GM19351 (cell line): ENCODE measurements around the gene INCENP.

Experiments used
- ATAC-seq: cut with Tn5 transposase; IDR thresholded peaks from one replicate; pipeline ENCODE4 v1.9.1; 2021; ENCODE audit warnings: mild to moderate bottlenecking, moderate library complexity; ENCODE audit not compliant: unreplicated experiment

The INCENP gene

DNA sequence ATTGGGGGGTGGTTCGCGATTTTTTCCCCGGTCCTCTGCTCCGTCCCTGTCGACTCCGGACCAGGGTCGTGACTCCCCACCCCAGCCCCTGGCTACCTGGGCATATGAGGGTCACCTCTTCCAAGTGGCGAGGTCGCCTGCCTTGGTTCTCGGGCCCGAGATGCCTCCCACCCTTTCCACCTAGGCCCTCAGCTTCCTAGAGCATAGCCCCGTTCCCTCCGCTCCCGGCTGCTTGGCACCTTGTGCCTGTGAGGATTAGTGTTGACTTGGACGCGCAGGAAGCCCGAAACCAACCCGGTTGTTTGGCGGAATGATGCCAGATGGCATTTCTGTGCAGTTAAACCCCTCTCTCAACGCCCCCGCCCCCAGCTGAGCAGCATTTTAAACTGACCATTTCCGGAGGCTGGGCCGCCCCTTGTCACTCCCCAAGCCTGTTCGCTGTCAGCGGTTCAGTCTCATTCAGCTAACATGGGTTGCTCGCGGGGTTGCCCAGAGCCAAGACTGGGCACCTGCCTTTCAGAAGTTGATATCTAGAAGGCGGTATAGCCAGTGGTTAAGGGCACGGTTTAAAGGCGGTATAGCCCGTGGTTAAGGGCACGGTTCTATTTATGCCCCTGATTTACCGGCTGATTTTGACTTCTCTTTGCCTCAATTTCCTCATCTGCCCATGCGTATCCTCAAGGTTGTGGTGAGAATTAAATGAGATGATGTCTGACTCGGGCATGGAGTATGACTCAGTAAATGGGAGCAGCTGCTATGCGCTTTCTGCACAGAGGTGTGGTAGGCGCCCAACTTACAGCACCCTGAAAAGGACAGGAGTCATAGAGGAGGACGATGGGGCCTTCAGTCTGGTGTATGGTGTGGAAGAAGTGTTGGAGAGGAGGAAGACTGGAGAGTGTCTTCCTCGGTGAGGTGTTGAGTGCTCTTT is 639 bp downstream of the INCENP start:
- no peak for ATAC-seq

DNA sequence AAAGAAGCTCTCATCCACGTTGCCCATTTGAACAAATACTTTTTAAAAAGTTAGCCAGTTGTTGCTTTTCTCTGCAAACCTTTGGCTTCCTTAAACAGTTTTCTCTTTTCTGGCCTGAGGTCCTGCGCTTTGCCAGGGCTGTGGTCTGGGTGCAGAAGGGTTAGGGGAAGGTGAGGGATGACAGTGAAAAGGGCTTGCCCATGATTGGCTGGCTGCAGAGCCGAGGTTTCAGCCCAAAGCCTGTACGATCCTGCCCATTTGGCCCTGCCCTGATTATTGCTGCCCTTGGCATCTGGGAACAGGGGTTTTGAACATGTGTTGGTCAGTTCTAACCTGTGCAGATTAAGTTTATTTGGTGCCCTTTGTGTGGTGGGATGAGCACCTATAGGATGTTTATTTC is 1.5 kb downstream of the INCENP start:
- no peak for ATAC-seq

DNA sequence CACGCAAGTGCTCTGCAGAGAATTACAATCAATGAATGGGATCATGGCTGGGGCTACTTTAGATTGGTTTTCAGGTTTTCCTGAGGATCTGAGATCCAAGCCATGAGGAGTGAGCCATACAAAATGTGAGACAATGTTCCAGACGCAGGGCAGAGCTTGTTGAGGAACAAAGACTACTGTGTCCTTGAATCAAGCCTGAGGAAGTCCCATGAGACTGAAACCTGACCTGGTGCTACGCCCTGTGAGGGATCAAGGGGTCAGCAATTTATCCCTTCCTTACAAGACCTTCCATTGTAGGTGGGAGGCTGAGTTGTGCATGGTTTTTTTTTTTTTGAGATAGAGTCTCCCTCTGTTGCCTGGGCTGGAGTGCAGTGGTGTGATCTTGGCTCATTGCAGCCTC is 2.1 kb downstream of the INCENP start:
- ATAC-seq, result no peak

DNA sequence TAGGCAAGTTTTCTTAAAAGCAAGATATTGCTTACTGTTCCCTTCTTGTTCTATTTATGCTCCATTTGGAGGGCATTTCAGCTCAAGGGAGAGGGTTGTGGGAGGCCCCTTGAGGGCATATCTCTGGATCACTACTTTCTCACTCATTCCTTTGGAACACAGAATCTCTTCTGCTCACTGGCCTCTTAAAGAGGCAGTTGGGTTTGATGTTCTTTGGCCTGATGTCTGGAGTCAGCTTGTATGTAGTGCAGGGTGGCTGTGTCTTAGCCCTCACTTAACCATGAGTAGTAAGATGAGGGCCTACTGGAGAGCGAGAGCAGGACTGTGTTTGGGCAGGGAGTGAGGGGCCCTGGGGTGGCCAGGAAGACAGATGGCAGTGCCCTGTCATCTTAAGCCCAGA is 3.6 kb downstream of the INCENP start:
- ATAC-seq, result no peak

DNA sequence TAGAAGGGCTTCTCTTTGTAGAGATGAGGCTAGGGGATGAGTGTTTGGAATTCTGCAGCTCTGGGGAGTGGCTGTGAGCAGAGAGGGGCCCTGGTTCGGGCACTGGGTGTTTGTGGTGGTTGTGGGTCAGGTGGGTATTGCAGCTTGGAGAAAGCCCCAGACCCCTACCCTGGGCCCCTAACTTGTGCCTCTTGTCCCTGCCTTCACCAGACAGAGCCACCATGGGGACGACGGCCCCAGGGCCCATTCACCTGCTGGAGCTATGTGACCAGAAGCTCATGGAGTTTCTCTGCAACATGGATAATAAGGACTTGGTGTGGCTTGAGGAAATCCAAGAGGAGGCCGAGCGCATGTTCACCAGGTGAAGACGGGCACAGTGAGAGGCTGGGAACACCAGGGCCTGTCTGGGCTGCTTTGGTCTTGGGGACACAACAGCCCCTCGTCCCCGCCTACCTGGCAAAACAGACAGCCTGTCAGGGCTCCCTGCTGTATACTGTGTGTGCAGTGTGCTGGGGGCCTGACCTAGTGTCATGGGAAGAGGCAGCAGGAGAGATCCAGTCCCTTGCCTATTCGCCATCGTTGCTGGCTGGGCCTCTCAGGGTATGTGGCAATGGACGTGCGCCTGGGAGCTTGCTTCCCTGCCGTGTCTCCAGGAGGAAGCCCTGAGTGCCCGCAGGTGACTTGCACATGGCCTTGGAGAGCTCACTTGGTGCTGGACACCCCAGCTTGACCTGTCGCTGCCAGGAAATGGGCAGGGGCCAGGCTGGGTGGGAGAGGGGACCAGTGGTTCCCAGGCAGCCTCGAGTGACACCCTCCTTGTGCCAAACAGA is 4.3 kb downstream of the INCENP start:
- ATAC-seq, result no peak

DNA sequence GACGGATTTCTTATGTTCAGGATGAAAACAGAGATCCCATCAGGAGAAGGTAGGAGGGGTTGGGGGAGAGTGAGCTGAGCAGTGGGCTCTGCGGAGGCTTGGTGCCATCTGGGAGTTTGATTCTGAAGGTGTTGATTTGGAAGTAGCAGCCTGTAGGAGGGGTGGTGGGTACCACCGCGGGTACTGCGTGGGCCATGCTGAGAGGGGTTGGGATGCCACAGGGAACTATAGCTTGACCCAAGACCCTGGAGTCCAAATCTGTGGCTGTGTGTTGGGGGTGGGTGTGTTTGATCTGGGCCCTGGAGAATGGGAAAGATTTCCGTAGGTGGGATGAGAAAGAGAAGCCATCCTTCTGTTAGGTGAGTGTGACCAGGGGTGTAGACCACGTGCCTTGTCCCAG is 5.0 kb downstream of the INCENP start:
- no peak for ATAC-seq

DNA sequence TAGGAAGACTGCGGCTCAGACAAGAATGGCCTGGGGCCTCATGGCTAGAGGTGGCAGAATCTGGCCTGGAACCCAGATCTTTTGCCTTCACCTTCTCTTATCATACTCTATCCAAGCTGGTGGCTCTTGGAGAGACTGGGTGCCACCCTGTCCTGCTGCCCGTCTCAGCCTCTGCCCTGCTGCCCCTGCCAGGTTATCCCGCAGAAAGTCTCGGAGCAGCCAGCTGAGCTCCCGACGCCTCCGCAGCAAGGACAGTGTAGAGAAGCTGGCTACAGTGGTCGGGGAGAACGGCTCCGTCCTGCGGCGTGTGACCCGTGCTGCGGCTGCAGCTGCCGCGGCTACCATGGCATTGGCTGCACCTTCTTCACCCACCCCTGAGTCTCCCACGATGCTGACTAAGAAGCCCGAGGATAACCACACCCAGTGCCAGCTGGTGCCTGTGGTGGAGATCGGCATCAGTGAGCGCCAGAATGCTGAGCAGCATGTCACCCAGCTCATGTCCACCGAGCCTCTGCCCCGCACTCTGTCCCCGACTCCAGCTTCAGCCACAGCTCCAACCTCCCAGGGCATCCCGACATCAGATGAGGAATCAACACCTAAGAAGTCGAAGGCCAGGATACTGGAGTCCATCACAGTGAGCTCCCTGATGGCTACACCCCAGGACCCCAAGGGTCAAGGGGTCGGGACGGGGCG is 5.9 kb downstream of the INCENP start:
- no peak for ATAC-seq

DNA sequence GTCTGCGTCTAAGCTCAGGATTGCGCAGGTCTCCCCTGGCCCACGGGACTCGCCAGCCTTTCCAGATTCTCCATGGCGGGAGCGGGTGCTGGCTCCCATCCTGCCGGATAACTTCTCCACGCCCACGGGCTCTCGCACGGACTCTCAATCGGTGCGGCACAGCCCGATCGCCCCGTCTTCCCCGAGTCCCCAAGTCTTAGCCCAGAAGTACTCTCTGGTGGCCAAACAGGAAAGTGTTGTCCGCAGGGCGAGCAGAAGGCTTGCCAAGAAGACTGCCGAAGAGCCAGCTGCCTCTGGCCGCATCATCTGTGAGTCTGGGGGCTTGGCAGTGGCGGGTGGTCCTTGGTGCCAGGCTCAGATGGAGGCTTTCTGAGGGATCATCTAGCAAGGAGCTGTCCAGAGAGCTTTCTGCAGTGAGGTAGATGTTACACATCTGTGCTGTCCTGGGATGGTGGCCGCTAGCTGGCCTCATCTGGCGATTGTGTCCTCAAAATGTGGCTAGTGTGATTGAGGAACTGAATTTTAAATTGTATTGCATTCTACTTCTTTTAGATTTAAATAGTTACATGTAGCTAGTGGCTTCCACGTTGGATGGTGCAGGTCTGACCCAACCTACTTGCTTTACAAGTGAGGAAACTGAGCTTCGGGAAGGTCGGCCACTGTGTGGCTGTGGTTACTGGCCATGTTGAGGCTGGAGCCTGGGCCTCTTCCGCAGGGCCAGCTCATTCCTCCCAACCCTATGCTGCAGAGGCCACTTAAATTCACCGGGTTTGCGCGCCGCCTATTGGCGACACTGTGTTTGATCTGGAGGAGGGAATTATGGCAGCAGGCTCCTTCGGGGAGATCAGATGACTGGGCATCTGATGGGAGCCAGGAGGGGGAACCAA is 6.7 kb downstream of the INCENP start:
- ATAC-seq, result no peak

DNA sequence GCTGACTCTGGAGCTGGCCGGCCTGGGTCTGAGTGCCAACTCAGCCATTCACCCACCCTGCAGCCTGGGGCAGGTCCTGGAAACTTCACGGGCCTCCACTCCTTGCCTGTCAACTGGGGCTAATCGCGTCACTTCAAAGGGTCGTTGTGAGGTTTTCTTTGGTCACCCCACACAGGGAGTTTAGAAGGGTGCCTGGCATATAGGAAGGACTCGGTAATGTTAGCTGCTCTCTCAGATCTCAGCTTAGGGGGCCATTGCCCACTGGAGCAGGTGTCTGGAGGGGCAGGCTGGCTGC is 7.3 kb downstream of the INCENP start:
- ATAC-seq, result no peak

DNA sequence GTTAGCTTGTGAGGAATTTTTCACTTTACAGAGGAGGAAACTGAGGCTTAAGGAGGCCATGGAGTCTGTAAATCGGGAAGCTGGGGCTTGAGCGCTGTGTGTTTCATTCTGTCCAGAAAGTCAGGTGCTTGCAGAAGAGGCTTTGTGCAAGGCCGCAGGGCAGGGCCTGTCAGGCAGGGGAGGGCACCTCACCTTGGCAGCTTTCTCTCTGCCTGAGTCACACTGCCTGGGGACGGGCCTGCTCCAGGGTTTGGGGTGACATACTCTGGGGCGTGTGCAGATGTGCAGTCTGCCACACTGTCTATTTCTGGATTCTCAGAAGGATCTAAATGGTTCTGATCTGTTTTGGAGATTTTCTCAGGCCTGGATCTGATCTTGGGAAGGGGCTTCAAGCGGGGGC is 8.4 kb downstream of the INCENP start:
- ATAC-seq, result no peak

DNA sequence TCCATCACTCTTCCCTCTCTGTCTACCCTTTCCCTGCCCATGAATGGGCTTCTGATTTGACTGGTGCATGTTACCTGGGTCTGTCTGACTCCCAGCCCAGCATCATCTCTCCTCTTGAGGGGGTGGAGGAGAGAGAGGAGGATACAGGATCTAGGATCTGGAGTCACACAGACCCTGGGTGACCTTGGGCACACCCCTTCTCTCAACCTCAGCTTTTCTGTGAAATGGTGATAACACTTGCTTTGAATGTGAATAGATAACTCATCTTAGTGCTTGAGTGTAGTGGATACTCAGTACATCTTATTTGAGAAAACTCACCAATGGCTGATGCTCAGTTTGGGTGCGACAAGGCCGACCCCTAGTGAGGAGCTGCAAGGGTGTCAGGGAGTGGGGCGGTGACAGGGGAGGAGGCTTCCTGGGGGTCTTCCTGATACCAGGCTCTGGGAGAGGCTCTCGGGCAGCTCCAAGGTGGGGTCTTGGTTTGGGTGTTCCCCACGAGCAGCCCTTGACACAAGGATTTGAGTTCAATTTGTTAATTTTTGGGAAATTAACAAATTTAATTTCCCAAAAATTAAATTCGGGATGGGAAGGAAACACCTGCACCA is 9.0 kb downstream of the INCENP start:
- ATAC-seq, result no peak

DNA sequence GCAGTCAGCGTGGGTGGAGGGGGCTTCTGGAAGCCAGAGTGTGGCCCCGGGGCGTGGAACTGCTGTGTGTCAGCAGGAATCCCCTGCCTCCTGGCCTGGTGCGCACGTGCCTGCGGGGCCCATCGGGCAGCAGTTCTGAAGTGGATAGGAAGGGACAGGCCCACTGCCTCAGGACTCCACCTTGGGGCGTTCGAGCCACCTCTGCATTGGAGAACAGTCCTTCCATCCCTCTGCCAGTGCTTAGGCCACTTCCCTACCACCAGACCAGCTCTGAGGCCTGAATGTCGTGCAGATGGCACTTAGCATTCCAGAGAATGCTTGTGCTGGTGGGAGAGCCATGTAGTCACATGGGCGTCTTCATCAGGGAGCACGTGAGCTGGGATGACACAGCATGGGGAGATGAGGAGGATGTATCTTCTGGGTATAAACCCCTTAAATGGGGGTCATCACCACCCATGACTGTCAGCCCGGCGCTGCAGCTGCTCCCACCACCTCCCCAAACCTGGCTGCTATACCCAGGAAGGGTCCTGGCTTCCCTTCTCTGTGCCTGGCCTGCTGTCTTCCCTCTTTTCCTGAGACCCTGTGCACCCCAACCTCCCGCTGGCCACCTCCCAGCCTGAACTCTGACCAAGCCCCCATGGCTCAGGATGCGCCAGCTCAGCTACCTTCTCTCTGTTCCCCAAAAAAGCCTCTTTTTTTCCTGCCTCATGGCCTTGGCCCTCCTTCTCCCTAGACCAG is 9.7 kb downstream of the INCENP start:
- ATAC-seq, result no peak

DNA sequence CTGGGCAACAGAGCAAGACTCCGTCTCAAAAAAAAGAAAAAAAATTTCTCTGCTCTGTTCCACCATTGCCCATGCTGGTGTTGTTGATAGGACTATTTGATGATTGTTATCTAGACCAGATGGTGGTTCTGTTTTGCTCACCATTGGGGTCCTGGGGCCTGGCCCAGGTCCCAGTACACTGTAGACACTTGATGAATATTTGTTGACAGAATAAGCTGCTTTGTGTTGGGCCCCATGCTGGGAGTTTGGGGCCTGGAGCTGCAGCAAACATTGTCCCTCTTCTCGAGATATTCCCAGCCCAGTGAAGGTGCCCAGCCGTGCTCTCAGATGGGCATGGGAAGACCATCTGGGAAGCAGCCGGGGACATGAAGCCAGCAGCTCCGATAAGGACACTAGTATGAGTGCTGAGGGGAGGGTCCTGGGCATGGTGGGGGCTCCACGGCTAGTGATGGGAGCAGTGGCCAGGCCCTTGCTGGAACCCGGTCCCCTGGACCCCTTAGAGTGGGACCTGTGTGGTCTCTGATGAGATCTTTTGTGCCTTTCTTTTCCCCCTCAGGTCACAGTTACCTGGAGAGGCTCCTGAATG is 13.6 kb downstream of the INCENP start:
- ATAC-seq, result no peak

DNA sequence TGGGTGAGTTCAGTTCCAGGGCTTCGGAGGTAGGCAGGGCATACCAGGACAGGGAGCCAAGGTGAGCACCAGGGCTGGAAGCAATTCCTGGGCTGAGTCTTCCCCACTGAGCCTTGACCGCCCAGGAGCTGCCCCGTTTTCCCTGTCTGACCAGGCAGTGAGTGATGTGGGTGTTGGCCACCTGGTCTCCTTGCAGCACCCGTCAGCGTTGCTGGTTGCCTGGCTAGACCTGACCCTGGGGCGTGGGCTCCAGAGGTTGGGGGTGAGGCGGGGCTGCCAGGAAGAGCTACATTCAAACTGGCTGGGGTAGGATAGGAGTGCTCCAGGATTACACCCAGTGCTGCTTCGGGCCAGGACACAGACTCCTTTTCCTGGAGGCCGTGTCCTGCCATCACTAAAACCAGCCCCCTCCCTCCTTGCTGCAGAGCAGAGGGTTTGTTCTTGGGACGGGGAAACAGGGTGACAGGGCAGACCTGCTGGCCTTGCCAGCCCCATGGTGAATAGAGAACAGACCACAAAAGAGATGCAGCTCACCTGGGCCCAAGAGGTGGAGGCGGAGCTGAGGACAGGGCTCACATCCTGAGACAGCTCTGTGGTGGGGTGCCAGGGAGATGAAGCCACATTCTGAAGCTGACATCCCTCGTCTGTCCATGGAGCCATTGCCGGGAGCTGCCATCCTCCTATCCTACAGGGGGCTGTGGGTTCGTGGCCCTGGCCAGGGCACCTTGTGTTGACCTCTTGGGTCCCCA is 14.2 kb downstream of the INCENP start:
- no peak for ATAC-seq

DNA sequence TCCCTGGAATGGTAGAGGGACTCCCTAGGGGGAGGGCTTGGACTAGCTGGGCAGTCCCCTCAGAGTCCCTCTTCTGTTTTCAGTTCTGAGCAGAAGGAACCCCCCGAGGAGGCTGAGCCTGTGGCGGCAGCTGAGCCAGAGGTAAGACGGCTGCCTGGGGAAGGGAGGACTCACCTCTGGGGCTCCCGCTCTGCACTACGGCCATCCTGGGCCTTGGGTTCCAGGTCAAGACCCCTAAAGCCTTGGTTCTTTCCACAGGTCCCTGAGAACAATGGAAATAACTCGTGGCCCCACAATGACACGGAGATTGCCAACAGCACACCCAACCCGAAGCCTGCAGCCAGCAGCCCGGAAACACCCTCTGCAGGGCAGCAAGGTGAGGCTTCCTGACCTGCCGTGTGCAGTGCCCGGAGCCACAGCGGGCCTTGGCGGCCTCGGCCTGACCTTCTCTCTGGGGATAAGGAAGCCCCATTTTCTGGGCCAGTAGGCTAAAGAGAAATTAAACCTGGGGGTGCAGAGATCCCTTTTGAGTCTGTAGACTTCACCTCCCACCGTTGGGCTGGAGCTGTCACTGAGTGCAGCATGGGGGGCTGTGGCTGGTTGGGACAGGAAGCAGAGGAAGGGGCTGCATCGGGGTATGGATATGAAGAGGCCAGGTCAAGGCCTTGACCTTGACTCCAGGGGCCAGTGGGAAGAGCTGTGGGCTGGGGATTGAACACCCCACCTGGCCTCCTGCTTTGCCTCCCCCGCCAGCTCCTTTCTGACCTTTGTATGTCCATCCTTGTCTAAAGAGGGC is 15.0 kb downstream of the INCENP start:
- ATAC-seq, result no peak

DNA sequence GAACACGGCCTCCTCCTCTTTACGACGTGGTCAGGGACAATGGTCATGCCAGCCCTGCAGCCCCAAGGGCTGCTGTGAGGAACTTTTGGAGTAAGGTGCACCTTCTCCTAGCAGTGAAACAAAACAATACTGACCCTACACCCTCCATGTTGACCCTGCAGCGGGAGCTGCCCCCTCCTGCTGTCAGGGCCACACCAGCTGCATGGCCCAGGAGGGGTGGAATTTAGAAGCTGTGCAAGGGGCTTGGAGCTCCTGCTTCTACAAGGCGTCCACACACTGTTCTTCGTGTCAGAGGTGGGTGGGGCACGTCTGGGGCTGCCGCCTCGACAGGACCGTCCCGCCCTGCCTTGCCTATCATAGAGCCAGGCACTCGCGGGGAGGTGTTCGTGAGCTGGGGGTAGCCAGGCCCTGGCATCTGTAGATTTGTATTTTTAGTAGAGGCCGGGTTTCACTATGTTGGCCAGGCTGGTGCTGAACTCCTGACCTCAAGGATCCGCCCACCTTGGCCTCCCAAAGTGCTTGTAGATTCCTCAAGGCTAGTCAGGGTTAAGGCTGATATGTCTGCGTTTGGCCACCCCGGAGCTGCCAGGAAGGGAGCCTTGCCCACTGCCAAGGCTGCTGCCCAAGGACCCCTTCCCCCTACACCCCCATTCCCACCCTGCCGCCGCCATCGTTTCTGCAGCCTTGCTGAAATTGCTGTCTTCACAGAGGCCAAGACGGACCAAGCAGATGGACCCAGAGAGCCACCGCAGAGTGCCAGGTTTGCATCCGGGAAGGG is 15.9 kb downstream of the INCENP start:
- no peak for ATAC-seq
